GM12892 (cell line): ENCODE results near the gene MAGI2.

Experiments
- DNase-seq: peaks from one replicate; pipeline ENCODE4 v3.0.0; 2011; ENCODE audit not compliant: insufficient read length
- FAIRE-seq: peaks from 2 replicates; lab custom pipeline; 2011; peaks lifted over from hg19 to GRCh38; lab: Jason Lieb, UNC
- POLR2A ChIP-seq: IDR thresholded peaks from 2 replicates; pipeline ENCODE4 v1.6.1; 2011; ENCODE audit warnings: low read depth, low read length, control low read depth
- POLR2AphosphoS5 ChIP-seq: IDR thresholded peaks from 2 replicates; pipeline ENCODE4 v1.6.1; 2011; ENCODE audit warnings: low read depth, low read length, control low read depth
- TAF1 ChIP-seq: IDR thresholded peaks from 2 replicates; pipeline ENCODE4 v1.6.1; 2011; ENCODE audit warnings: low read depth, mild to moderate bottlenecking, control low read depth, low read length, borderline replicate concordance

The MAGI2 gene

DNA sequence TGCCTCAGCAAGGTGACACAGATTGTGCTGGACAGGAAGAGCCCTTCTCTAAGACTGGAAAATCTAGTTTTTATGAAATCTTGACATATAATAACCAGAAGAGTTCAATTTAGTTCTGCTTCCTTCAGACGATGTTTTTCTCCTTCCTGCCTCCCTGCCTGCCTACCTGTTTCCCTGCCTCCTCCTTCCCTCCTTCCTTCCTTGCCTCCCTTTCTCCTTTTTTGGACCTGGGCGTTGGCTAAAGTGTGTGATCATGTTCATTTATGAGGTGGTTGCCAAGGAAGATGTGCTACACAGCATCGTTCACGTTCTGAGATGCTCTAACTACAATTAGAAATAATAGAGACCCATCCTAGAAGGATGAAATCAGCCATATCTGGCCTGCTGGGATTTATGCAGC is 1430.3 kb downstream of the MAGI2 start:
- DNase-seq (no peak), FAIRE-seq (no peak)
- no peak for TF ChIP-seq POLR2A
- no peak for TF ChIP-seq POLR2AphosphoS5
- no peak for TF ChIP-seq TAF1

DNA sequence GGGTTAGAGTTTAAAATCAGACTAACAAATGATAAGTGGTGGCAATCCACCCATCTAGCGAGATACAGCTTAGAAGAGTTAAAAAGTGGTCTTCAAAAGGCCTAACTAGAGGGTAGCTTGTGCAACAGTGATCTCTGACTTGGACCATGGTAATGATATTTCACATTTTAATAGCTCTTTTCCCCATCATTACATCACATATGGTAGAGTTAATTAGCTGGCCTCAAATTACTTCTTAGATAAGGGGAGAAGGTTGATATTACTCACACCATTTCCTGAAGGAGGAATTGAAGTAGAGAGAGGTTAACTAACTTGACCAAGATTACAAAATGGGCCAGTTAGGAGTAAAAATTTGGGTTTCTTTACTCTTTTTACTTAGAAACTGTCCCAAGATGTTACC is 1431.3 kb downstream of the MAGI2 start:
- TF ChIP-seq POLR2A: no peak
- no peak for TF ChIP-seq TAF1
- no peak for TF ChIP-seq POLR2AphosphoS5
- FAIRE-seq (no peak), DNase-seq (no peak)

DNA sequence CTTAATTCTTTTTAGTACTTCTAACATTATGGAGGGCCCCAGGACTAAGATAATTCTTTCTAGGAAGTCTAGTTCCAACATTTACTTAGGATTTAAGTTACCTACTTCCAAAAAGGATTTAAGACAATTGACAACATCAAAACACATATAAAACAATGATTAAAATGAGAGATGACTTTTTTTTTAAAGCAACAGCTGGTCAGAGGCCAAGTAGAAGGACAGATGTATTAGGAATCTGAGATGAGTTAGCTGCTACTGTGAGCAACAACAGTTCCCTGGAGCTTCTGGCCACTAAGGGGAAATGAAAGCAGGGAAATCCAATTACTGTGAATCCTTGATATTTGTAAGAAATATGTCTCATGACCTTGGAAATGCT is 1432.6 kb downstream of the MAGI2 start:
- FAIRE-seq (no peak), DNase-seq (no peak)
- TF ChIP-seq TAF1 (no peak), POLR2AphosphoS5 (no peak), POLR2A (no peak)

DNA sequence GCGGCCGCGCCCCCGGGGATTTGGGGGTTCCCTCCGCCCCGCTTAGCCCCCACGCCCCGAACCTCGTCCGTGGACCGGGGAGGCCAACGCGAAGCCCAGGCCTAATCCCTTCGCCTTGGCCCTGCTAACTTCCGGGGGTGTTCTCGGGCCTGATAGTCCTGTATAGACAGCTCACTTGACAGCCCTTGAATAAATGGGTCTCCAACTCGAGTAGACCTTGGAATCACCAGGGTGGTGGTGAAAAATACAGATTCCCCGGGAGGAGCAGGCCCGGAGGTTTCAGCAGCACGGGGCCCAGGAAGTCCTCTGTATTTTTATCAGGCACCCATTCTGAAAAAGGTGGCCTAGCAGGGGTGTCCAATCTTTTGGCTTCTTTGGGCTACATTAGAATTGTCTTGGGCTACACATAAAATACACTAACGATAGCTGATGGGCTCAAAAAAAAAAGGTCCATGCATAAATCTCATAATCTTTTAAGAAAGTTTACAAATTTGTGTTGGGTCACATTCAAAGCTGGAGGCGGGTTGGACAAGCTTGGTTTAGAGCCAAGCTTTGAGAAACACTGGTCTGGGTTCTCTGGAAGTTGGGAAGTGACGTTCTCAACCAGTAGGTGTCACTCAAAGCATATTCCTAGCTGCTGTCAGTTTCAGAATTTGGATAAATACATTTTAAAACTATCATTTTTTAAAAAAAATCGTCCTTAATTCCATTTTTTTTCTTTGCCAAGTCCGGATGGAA is 1433.2 kb downstream of the MAGI2 start:
- DNase-seq (no peak), FAIRE-seq (peak; percentile 73)
- no peak for TF ChIP-seq POLR2AphosphoS5
- TF ChIP-seq POLR2A: no peak
- no peak for TF ChIP-seq TAF1

DNA sequence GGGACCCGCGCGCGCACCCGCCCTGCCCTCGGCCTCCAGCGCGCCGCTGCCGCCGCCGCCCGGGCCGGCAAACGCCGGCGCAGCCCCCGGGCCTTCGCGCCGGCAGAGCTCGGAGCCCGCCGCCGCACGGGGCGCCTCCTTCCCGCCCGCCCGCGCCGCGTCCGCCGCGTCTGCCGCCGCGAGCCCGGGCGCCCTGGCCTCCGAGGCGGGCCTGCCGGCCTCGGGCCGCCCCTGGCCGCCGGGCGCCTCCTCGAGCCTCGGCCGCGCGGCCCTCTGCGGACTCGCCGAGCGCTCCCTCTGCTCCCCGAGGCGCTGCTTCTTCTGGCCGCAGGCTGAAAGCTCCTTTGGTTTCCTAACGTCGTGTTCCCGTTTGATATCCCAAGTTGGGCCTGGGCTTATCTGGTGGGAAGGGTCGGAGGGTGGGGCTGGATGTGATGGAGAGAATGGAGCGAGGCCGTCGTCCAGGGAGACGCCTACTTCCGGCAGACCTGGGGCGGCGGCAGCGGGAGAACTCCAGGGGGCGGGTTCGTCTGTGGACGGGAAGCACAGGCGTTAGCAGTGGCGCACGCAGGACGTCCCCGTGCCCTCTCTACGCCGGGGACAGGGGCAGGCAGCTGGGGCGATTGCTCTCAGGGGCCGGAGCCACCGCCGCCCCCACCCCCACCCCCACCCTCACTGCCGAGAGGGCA is 1433.9 kb downstream of the MAGI2 start:
- peak; percentile 69 for DNase-seq
- TF ChIP-seq POLR2AphosphoS5: no peak
- no peak for TF ChIP-seq POLR2A
- no peak for TF ChIP-seq TAF1
- peak; percentile 69 for FAIRE-seq

DNA sequence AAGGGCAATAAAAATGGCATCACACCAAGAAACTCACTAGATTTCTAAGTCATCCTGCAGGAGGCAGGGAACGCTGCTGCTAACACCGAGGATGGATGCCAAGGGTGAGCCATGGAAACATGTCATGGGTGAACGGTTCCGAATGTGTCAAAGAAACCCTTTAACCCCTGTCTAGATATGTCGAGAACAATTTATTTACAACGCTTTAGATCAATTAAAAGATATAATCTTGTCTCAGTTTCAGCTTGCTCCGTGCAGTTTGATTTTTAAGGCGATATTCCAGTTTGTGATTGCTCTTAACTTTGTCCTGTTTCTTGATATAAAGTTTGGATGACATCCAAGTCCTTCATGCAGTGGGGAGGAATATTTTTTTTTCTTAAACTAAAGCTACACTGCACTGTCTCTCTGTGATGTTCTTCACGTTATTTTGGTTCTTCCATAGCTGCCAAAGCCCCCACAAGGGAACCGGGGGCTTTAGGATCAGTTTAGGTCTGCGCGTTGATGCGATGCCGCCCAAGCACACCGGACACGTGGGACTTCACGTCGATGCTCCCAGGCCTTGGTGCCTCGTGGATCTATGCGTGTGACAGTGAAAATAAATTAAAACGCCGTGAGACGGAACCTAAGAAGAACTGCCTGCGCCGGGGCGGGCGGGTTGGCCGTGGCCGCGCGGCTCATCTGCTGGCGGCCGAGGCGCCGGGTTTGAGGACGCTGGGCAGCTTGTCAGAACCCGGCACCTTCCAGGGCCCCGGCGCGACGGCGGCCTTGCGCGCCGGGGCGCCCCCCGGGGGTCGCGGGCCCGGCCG is 1434.6 kb downstream of the MAGI2 start:
- TF ChIP-seq POLR2AphosphoS5 (no peak), TAF1 (no peak), POLR2A (no peak)
- DNase-seq: no peak
- FAIRE-seq: no peak

DNA sequence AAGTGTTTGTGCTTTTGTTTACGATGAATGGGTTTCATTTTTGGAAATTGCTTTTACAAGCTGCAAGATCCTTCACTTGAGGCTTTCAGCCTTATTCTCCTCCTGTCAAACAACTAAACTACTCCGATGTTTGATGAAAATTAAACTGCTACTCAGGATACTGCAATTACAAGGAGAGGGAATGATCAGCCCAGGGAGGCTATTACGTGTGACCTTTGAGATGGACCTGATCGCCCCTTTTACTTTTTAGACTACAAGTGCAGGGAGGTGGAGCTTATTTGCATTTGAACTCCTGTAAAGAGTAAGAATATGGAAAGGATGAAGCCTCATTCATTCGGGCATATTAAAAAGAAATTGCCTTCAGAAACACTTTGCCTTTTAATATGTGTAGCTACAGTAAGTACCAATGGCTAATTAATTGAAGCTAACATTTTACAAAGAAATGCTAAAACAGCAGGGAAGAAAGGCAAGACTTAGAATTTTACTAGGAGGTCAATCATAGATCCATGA is 1435.8 kb downstream of the MAGI2 start:
- FAIRE-seq: no peak
- DNase-seq: no peak
- TF ChIP-seq POLR2A: no peak

DNA sequence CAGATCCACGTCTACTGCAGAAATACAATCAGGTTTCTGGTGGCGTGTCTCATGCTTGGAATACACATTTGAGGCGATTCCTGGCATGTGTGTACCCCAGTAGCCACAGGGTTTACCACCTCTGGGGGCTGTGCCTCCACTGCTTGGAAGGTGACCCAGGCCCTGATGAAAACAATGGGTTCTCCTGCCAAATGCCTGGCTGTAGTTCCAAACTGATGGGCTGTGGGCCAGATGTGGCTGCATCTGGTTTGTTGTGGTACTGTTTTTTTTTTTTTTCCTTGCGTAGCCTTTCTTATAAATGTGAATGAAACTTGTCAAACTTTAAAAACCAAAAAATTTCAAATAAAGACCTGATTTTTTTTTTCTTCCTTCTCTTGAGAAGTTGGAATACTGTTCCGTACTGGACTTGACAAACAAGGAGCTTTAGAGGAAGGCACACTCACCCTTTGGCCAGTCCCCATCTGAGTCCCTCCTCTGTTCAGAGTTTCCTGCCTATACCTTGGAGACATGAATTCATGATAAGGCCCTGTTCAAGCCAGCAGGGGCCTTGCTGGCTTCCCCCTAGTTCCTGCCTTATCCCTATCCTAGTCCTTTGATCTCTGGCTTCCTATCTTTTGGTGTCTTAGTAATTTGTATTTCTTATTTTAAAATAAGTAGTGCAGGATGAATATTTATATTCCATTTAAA is 1437.8 kb downstream of the MAGI2 start:
- DNase-seq (no peak), FAIRE-seq (no peak)

DNA sequence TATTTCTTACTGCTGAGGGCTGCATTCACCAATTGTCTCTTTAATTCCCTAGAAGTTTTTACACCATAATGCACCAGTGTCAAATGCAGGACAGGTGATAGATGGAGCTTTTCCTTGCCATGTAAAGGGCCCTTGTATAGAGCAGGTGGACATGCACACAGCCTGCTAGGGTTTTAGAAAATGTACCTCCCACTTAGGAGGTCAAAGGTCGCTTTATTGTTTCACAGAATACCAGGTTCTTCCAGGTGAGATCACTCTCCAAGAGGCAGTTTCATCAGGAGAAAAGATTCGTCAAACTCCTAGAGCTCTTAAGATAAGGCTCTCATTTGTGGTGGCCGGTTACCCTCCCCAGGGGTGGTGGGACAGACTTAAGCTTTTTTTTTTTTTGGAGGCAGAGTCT is 1439.1 kb downstream of the MAGI2 start:
- FAIRE-seq (no peak), DNase-seq (no peak)
- TF ChIP-seq POLR2A: no peak
- TF ChIP-seq TAF1: no peak
- TF ChIP-seq POLR2AphosphoS5: no peak

More for the DNA sequence above, 1437.8 kb downstream of the MAGI2 start:
- no peak for TF ChIP-seq POLR2AphosphoS5
- no peak for TF ChIP-seq POLR2A
- no peak for TF ChIP-seq TAF1

DNA sequence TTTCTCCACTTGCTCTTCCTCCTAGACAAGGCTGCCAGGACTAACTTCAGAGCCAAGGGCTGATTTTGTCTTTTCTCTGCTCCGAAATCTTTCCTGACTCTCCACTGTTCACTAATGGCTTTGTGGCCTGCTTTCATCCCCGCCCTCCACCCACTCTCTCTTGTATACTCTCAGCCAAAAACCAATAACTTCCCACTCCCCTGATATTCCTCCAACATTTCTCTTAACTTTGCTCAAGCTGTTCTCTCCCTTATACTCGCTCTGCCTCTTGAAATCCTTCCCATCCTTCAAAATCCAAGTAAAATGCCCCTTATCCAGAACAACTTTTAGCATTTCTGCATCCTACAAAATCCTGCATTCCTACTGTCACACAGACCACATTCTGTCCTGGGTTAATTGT is 1440.1 kb downstream of the MAGI2 start:
- FAIRE-seq: no peak

DNA sequence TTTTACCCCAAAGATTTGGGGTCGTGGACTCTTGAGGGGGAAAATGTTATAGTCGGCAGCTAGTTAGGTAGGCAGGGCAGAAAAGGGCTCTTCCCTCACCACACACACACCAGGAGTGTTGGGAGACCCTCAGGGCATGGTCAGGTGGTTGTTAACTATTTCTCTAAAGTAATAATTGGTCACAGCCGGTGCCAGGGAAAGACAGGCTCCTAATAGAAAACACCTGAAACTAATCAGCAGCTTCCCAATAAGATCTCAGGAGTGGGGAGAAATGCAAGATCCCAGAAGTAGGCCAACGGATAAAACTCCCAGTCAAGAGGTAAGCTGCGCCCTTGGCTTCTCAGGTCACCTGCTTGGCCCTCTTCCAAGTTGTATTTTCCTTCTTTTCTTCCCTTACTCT is 1441.8 kb downstream of the MAGI2 start:
- FAIRE-seq (no peak), DNase-seq (no peak)
- no peak for TF ChIP-seq POLR2A
- no peak for TF ChIP-seq POLR2AphosphoS5
- TF ChIP-seq TAF1: no peak

More for the DNA sequence above, 1440.1 kb downstream of the MAGI2 start:
- TF ChIP-seq POLR2A (no peak), POLR2AphosphoS5 (no peak), TAF1 (no peak)
- no peak for DNase-seq
